Stomach (tissue), 9 donors: ENCODE measurements around the gene PUS10. TPM values are rescaled to one million over a fixed set of nuclear protein-coding genes. Genes with fewer than 3 reads are reported as not detected.
A peak's percentile ranks its signal among the peaks of the same experiment; 100 is the strongest.
"Not testable (repeated sequence)": the region's sequence is repeated elsewhere in the genome, so short reads cannot be mapped to it uniquely, and the experiment has no call there.

ENCODE experiments used
- DNase-seq, 2 donors: peaks; one replicate each; pipeline versions ENCODE4 v3.0.0 to v3.0.0-alpha.2; 2013 to 2019
- H3K27ac ChIP-seq, 5 donors: fragments of 200-600 bp in 4 of 5; sonication (generic) in 4 of 5; one replicate each; pipeline ENCODE4 v1.5.1; 2013 to 2019; ENCODE audit warnings: mild to moderate bottlenecking in 1 of 5, moderate library complexity in 1 of 5
- H3K27me3 ChIP-seq, 3 donors: fragments of 200-600 bp; sonication (generic); one replicate each; pipeline ENCODE4 v1.5.1; 2017 to 2019; ENCODE audit warnings: mixed run types in 1 of 3
- H3K36me3 ChIP-seq, 4 donors: fragments of 200-600 bp; sonication (generic); 1 replicate in 3 of 4; 2 replicates in 1 of 4; pipeline ENCODE4 v1.5.1; 2016 to 2019
- H3K4me1 ChIP-seq, 4 donors: fragments of 200-600 bp; sonication (generic); one replicate each; pipeline ENCODE4 v1.5.1; 2016 to 2019
- H3K4me3 ChIP-seq, 4 donors: fragments of 200-600 bp; sonication (generic) in 3 of 4; one replicate each; pipeline ENCODE4 v1.5.1; 2016 to 2019; ENCODE audit warnings: mild to moderate bottlenecking in 1 of 4
- H3K9me3 ChIP-seq, 4 donors: fragments of 200-600 bp; sonication (generic); one replicate each; pipeline ENCODE4 v1.5.1; 2016 to 2019
- EP300 ChIP-seq: sonication (generic); formaldehyde crosslinking; IDR thresholded peaks from one replicate; pipeline ENCODE4 v1.6.1; 2017; ENCODE audit warnings: antibody characterized with exemption
- POLR2A ChIP-seq, 4 donors: fragments of 450-650 bp; IDR thresholded peaks; one replicate each; pipeline ENCODE4 v1.6.1; 2016; ENCODE audit warnings: antibody characterized with exemption in 4 of 4, control low read depth in 2 of 4, mild to moderate bottlenecking in 1 of 4, moderate library complexity in 1 of 4
- POLR2AphosphoS5 ChIP-seq, 3 donors: sonication (generic); formaldehyde crosslinking; IDR thresholded peaks; one replicate each; pipeline ENCODE4 v1.6.1; 2016; ENCODE audit warnings: antibody characterized with exemption in 3 of 3
- WGBS, 5 donors: extraction: QIAGEN DNeasy Blood & Tissue Kit in 3 of 5; methylation state at CpG; one replicate each; pipeline versions ENCODE4 v1.1.5 to v1.1.7; 2013 to 2018; 5-methylcytosine and 5-hydroxymethylcytosine counted together
- intact Hi-C: fragments of 100-400 bp; cut with DNase I; formaldehyde crosslinking; loops from one replicate; pipeline ENCODE4 v1.15.1; 2023; ENCODE audit warnings: low total_unique reads
- polyA plus RNA-seq, 3 donors: library from polyadenylated mRNA; stranded (reverse); fragments of 200-250 nt; gene quantifications; one replicate each; pipeline ENCODE4 v1.2.3, GENCODE V29; 2013
- total RNA-seq, 5 donors: library from RNA; depleted of rRNA; stranded (reverse); fragments of >200 nt; gene quantifications; one replicate each; pipeline versions ENCODE4 v1.1.0 to v1.2.3, GENCODE V29; 2014 to 2016
- TF ChIP-seq, protein P1 (sequence below), 7 experiments: fragments of 450-650 bp in 4 of 7; fragments of 200-600 bp in 3 of 7; sonication (generic) in 3 of 7; IDR thresholded peaks; one replicate each; pipeline ENCODE4 v1.5.1; 2016 to 2019; ENCODE audit warnings: antibody characterized with exemption in 7 of 7, control low read depth in 2 of 7, mild to moderate bottlenecking in 1 of 7
- donor health status: healthy with polysubstance abuse.
- donor health status: Bipolar disorder and iron deficiency.
- donor health status: healthy.

Gene PUS10
- total and polyA plus RNA-seq, 8 donors: 1.8 to 8.0 (median 3.4) TPM

GRCh38 chr2:61016392-61017002 is 1.6 kb downstream of the PUS10 start:
- Histone ChIP-seq H3K9me3 (no peaks in the 10 kb centered on the region), H3K27me3 (no peaks in the 10 kb centered on the region), H3K4me3 (peak overlapping the region; percentile 75 to 96 (median 93)), H3K4me1 (peaks cover 7 to 60% (median 37%) of the 10 kb centered on the region in 4 donors), H3K27ac (peak overlapping the region; percentile 91 to 95 (median 94)), H3K36me3 (peaks cover 0 to 9% (median 4%) of the 10 kb centered on the region in 4 donors)
- 1 to 2% (median 1%) methylated on average over 16 of the region's 16 CpGs for WGBS, 5 donors
- TF ChIP-seq EP300 (no peak), POLR2A (IDR thresholded peaks at IDR 0.05) (no peak), POLR2AphosphoS5 (IDR thresholded peaks at IDR 0.05) (no peak)
- TF ChIP-seq, protein P1, sequence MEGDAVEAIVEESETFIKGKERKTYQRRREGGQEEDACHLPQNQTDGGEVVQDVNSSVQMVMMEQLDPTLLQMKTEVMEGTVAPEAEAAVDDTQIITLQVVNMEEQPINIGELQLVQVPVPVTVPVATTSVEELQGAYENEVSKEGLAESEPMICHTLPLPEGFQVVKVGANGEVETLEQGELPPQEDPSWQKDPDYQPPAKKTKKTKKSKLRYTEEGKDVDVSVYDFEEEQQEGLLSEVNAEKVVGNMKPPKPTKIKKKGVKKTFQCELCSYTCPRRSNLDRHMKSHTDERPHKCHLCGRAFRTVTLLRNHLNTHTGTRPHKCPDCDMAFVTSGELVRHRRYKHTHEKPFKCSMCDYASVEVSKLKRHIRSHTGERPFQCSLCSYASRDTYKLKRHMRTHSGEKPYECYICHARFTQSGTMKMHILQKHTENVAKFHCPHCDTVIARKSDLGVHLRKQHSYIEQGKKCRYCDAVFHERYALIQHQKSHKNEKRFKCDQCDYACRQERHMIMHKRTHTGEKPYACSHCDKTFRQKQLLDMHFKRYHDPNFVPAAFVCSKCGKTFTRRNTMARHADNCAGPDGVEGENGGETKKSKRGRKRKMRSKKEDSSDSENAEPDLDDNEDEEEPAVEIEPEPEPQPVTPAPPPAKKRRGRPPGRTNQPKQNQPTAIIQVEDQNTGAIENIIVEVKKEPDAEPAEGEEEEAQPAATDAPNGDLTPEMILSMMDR (IDR thresholded peaks at IDR 0.05): no peak
- peak in 1 of 2 donors; percentile 54 for DNase-seq
- intact Hi-C loops: no loop called here

GRCh38 chr2:61015976-61016375 is 2.1 kb downstream of the PUS10 start:
- Histone ChIP-seq H3K4me3 (peak overlapping the region in 3 of 4 donors; percentile 92 to 96 (median 94)), H3K27ac (peak overlapping the region in 4 of 5 donors; percentile 91 to 94 (median 93)), H3K36me3 (peaks cover 0 to 4% (median under 1%) of the 10 kb centered on the region in 4 donors), H3K9me3 (no peaks in the 10 kb centered on the region), H3K27me3 (no peaks in the 10 kb centered on the region), H3K4me1 (peaks cover 7 to 55% (median 34%) of the 10 kb centered on the region in 4 donors)
- intact Hi-C loops: no loop called here
- no peak for TF ChIP-seq POLR2A (IDR thresholded peaks at IDR 0.05)
- TF ChIP-seq POLR2AphosphoS5 (IDR thresholded peaks at IDR 0.05): peak in 1 of 3 donors; percentile 41
- 12 to 29% (median 17%) methylated on average over 2 of the region's 2 CpGs for WGBS, 5 donors
- DNase-seq: peak in 1 of 2 donors; percentile 73

DNA sequence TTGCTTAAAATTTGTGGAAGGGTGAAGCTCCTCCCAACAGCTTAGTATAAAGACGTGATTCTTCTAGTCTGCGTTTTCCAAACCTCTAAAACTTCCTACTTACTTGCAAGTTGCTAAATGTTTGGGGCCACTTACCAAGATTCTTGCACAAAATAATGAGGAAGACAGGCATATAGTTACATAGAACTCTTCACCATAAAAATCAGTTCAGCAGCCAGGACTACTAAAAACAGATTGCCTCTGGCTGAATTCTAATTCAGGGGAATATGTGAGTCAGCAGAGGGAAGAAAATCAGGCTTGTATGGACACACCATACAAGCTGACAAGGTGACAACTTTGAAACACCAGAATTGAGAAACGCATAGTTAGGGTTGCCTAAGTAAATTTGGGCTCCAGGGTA is 3.3 kb downstream of the PUS10 start:
- H3K9me3 ChIP-seq: no peaks in the 10 kb centered on the region
- peaks cover 0 to 3% (median 0%) of the 10 kb centered on the region in 4 donors for H3K36me3 ChIP-seq
- H3K27ac ChIP-seq: peak overlapping the region; percentile 9 to 94 (median 91)
- no peak overlapping the region for H3K4me3 ChIP-seq
- H3K27me3 ChIP-seq: no peaks in the 10 kb centered on the region
- DNase-seq: no peak
- 44 to 60% (median 51%) methylated on average over 3 of the region's 3 CpGs for WGBS, 5 donors
- intact Hi-C loops: no loop called here
- no peak for TF ChIP-seq POLR2A (IDR thresholded peaks at IDR 0.05)
- H3K4me1 ChIP-seq: peaks cover 4 to 43% (median 27%) of the 10 kb centered on the region in 4 donors

DNA sequence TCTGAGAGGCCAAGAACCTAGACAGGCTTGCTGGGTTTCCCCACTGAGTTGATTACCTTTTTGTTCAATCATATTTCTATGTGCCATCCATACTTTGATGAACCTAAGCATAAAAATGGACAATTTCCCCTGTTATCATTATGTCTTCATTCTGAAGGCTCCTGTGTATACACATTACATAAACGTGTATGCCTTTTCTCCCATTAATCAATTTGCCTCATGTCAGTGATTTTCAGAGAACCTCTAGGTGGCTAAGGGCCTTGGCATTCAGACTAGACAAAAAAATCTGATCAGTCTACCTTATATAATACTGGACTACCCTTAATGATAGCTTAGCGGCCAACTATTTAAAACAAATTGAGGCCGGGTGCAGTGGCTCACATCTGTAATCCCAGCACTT is 4.7 kb downstream of the PUS10 start:
- Histone ChIP-seq H3K36me3 (peaks cover 0 to 5% (median 0%) of the 10 kb centered on the region in 4 donors), H3K9me3 (no peaks in the 10 kb centered on the region), H3K4me1 (peaks cover 3 to 29% (median 14%) of the 10 kb centered on the region in 4 donors), H3K27me3 (no peaks in the 10 kb centered on the region), H3K27ac (no peak overlapping the region), H3K4me3 (no peak overlapping the region)
- WGBS, 5 donors: 50 to 72% (median 55%) methylated on average over 3 of the region's 3 CpGs
- no peak for DNase-seq
- TF ChIP-seq POLR2A (IDR thresholded peaks at IDR 0.05) (no peak), POLR2AphosphoS5 (IDR thresholded peaks at IDR 0.05) (no peak), EP300 (no peak)
- TF ChIP-seq, protein P1 (IDR thresholded peaks at IDR 0.05): no peak
- intact Hi-C loops: no loop called here

- H3K4me3 ChIP-seq, H3K9me3 ChIP-seq, intact Hi-C loops, H3K36me3 ChIP-seq, DNase-seq, H3K27me3 ChIP-seq: not testable (repeated sequence)
- WGBS, 5 donors: 74 to 88% (median 82%) methylated on average over 2 of the region's 2 CpGs
- Histone ChIP-seq H3K27ac (peak overlapping the region in 1 of 5 donors; percentile 8), H3K4me1 (peaks cover 3 to 28% (median 14%) of the 10 kb centered on the region in 4 donors)
Observed at GRCh38 chr2:61012303-61012702, 5.8 kb downstream of the PUS10 start.

DNA sequence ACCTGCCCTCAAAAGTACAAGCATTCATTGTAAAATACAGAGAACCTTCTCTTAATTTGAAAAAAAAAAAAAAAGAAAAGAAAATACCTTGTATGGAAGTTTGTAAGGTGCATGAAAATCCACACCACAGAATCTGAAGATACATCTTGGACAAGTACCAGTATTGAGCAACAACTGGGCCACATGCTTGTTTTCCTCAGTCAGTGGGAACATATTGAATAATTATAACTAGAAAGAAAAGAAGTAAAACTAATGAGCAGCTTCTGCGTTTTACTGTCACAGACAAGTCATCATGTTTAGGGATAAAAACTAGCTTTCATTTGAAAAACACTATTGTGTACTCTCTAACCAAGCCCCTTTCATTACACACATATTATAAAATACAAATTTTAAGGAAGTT is 6.4 kb downstream of the PUS10 start:
- H3K4me1 ChIP-seq: peaks cover 3 to 28% (median 14%) of the 10 kb centered on the region in 4 donors
- intact Hi-C loops: no loop called here
- H3K27ac ChIP-seq: peak overlapping the region in 1 of 5 donors; percentile 8
- TF ChIP-seq, protein P1 (IDR thresholded peaks at IDR 0.05): no peak
- TF ChIP-seq EP300 (no peak), POLR2A (IDR thresholded peaks at IDR 0.05) (no peak), POLR2AphosphoS5 (IDR thresholded peaks at IDR 0.05) (no peak)
- no peaks in the 10 kb centered on the region for H3K9me3 ChIP-seq
- 75 to 93% (median 85%) methylated on average over 1 of the region's 1 CpG for WGBS, 5 donors
- no peak overlapping the region for H3K4me3 ChIP-seq
- H3K27me3 ChIP-seq: no peaks in the 10 kb centered on the region
- H3K36me3 ChIP-seq: peaks cover 0 to 9% (median 0%) of the 10 kb centered on the region in 4 donors
- no peak for DNase-seq
